ENCODE measurements around the gene PTPRU. TPM values are rescaled to one million over a fixed set of nuclear protein-coding genes. Genes with fewer than 3 reads are reported as not detected.

Gene PTPRU
- total and polyA plus RNA-seq, 2 of the 8 experiments (the other 6 are each of a cell fraction or from before 2014, with no cell fraction given): 33.8 to 41.8 TPM

GRCh38 chr1:29200906-29201594, 35.3 kb upstream of the PTPRU start:
- WGBS, 2 experiments (ENCODE audit: extremely low coverage in 1 of 2, insufficient coverage in 1 of 2, insufficient read length in 1 of 2, insufficient replicate concordance in 2 of 2, low coverage in 1 of 2, low lambda C conversion rate in 2 of 2, missing lambda C conversion rate in 1 of 2): 94% methylated on average over 5 of the region's 5 CpGs; no CpG with 5 or more reads in 1 of the 2 experiments
- Histone ChIP-seq H3K9ac (replicated peaks in 1 of 4; ENCODE audit: extremely low read depth in 1 of 4, low read depth in 3 of 4, low read length in 3 of 4) (no peak overlapping the region), H3K18ac (ENCODE audit: extremely low read depth, low read length) (no peak overlapping the region), H3K79me1 (ENCODE audit: low read depth, low read length) (no peaks in the 10 kb centered on the region), H3K79me2 (ENCODE audit: control insufficient read depth in 1 of 2, insufficient read depth in 2 of 2, low read length in 2 of 2) (no peaks in the 10 kb centered on the region), H3K4me3 (ENCODE audit: extremely low read depth in 1 of 4, insufficient read depth in 2 of 4, low read depth in 3 of 4, low read length in 4 of 4) (no peak overlapping the region), H3K23me2 (ENCODE audit: low read depth, low read length) (no peaks in the 10 kb centered on the region), H3K56ac (replicated peaks; ENCODE audit: insufficient read length, low read depth, low read length) (no peak overlapping the region), H3K27ac (ENCODE audit: low read depth, low read length) (no peak overlapping the region), H2AFZ (ENCODE audit: low read length) (no peak overlapping the region), H4K5ac (ENCODE audit: insufficient read length, low read depth, low read length) (no peak overlapping the region), H2BK120ac (replicated peaks; ENCODE audit: low read depth, low read length) (no peak overlapping the region), H3K14ac (ENCODE audit: insufficient read length) (no peak overlapping the region), H3K36me3 (ENCODE audit: control insufficient read depth in 2 of 4, insufficient read depth in 4 of 4, low read length in 3 of 4) (peaks cover 2 to 28% (median 19%) of the 10 kb centered on the region in 4 experiments; a peak in 6 of 8 replicates), H4K8ac (ENCODE audit: extremely low read depth, insufficient read depth, low read length) (no peak overlapping the region), H4K20me1 (replicated peaks in 1 of 2; ENCODE audit: control insufficient read depth in 1 of 2, insufficient read depth in 2 of 2, low read length in 2 of 2) (peaks cover 0 to 2% of the 10 kb centered on the region in 2 experiments), H3K4ac (replicated peaks; ENCODE audit: insufficient read length, low read depth, low read length) (no peak overlapping the region), H2BK15ac (ENCODE audit: low read length) (no peak overlapping the region), H2BK5ac (ENCODE audit: low read depth, low read length) (0 out of 2 replicates have a peak overlapping the region, but pooled peaks have one; percentile 19), H2BK20ac (ENCODE audit: low read length) (no peak overlapping the region), H3K4me1 (replicated peaks in 1 of 4; ENCODE audit: control insufficient read depth in 3 of 4, insufficient read depth in 4 of 4, low read length in 3 of 4) (peaks cover 0 to 6% (median 2%) of the 10 kb centered on the region in 4 experiments; a peak in 2 of 7 replicates), H3K9me3 (ENCODE audit: insufficient read depth in 2 of 2, low read depth in 1 of 2, low read length in 1 of 2) (no peaks in the 10 kb centered on the region), H2BK12ac (ENCODE audit: low read depth, low read length) (no peak overlapping the region), H3K27me3 (replicated peaks in 1 of 4; ENCODE audit: control insufficient read depth in 3 of 4, extremely low read depth in 1 of 4, insufficient read depth in 3 of 4, low read length in 3 of 4) (no peaks in the 10 kb centered on the region), H3K4me2 (ENCODE audit: insufficient read depth in 1 of 2, low read depth in 2 of 2, low read length in 2 of 2) (no peak overlapping the region), H4K91ac (replicated peaks; ENCODE audit: insufficient read length, low read length) (no peak overlapping the region), H3K23ac (ENCODE audit: insufficient read length) (no peak overlapping the region), H2AK5ac (ENCODE audit: low read depth, low read length) (no peak overlapping the region)
- CTCF ChIA-PET (ENCODE audit: partially characterized antibody): interaction anchor here (0.7 to 5.3 kb wide), 21 partner anchors 14 to 327 kb away, joined by 3 to 19 read pairs (median 5); partner anchors contain the start of gene SRSF4
- no peak for FAIRE-seq
- no peak for DNase-seq (ENCODE audit: low read depth in 1 of 2, low spot score in 2 of 2)
- POLR2A ChIA-PET (ENCODE audit: partially characterized antibody): interaction anchor here (0.7 to 1.2 kb wide), 4 partner anchors 20 to 79 kb away, joined by 3 to 4 read pairs (median 4); partner anchors contain the start of gene SRSF4
- TF ChIP-seq GABPA (IDR thresholded peaks at IDR 0.05; ENCODE audit: borderline replicate concordance, insufficient read depth, low read length) (no peak), CREB1 (IDR thresholded peaks at IDR 0.05) (no peak), CBX5 (IDR thresholded peaks at IDR 0.05; ENCODE audit: low read depth, low read length) (no peak), RAD21 (IDR thresholded peaks at IDR 0.05 in 1 of 2, conservative IDR thresholded peaks at IDR 0.05 in 1 of 2; ENCODE audit: low read depth in 2 of 2, low read length in 2 of 2) (no peak), CHD1 (IDR thresholded peaks at IDR 0.05; ENCODE audit: low read depth, low read length) (no peak), FOSL1 (IDR thresholded peaks at IDR 0.05; ENCODE audit: insufficient read depth, low read depth, low read length) (no peak), BRCA1 (IDR thresholded peaks at IDR 0.05; ENCODE audit: low read depth, low read length) (no peak)

Measured in H1 (cell line).